Inferior parietal cortex (tissue), 1 donor: ENCODE measurements around the gene GRK6.

Source experiments
- DNase-seq: peaks from one replicate; pipeline ENCODE4 v3.0.0-alpha.2; 2016; ENCODE audit errors: extremely low spot score

Gene GRK6

DNA sequence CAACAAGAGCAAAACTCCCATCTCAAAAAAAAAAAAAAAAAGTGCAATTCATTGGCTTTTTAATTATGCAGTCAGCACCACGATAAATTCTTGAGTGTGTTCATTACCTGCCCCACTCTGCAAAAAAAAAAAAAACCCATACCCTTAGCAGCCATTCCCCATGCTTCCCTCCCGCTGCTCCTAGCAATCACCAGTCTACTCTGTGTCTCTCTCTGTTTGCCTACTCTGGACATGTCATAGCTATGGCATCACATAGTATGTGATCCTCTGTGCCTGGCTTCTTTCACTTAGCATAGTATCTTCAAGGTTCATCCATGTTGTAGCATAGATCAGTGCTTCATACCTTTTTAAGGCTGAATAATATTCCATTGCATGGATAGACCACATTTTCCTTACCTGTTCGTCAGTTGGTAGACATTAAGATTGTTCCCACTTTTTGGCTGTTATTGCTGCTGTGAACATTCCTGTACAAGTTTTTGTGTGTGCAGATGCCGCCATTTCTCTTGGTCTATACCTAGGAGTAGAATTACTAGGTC, 13.1 kb downstream of the GRK6 start:
- no peak for DNase-seq

DNA sequence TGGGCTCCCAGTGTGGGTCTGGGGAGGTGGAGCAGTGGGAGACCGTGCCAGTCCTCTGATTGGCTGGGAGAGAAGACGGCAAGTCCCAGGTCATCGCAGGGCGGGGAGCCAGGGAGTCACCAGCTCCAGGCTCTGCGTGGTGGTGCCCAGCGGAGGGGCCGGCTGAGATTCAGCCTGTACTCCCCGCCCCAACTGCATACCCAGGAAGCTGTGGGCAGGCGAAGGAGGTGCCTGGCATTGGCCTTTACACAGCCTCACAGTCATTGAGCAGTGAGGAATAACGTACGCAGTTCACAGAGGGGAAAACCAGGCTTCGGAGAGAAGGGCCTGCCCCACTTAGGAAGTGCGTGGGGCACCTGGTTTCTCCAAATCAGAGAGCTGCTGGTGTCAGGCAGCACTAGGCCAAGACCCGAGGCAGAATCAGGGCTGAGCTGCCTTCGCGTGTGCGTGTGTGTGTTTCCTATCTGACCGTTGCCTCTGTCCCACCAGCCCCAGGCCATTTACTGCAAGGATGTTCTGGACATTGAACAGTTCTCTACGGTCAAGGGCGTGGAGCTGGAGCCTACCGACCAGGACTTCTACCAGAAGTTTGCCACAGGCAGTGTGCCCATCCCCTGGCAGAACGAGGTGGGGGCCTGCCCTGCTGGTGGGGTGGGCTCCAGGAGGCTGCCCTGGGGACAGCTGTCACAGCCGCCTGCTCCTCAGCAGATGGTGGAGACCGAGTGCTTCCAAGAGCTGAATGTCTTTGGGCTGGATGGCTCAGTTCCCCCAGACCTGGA, 13.9 kb downstream of the GRK6 start:
- no peak for DNase-seq

DNA sequence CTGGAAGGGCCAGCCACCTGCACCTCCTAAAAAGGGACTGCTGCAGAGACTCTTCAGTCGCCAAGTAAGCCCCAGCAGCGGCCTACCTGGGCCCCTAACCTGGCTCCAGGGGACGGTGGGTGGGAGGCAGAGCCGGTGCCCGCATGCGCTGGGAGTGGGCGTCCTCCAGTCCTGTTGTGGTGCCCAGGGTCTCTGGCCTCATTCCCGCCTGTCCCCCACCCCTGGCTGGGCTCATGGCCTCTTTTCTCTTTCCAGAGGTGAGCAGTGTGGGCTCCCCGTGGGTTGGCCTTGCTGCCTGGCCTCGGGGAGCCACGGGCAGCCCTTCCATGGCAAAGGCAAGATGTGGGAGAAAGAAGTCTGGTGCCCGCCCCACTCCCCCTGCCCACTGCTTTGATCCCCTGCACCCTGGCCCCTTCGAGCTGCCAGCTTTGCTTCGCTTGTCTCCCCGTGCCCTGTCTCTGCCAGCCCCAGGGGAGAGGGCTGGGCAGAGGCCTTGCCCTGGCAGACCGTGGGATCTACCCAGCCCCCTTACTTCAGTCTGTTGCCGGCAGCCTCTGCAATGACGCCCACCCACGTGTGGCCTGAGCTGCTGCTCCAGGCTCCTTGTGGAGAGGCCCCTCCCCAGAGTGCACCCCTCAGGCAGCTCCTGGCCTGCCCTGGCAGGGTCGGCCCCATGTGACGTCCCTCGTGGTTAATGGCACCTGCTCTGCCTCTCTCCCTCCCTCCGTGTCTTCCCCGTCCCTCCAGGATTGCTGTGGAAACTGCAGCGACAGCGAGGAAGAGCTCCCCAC, 14.7 kb downstream of the GRK6 start:
- no peak for DNase-seq

DNA sequence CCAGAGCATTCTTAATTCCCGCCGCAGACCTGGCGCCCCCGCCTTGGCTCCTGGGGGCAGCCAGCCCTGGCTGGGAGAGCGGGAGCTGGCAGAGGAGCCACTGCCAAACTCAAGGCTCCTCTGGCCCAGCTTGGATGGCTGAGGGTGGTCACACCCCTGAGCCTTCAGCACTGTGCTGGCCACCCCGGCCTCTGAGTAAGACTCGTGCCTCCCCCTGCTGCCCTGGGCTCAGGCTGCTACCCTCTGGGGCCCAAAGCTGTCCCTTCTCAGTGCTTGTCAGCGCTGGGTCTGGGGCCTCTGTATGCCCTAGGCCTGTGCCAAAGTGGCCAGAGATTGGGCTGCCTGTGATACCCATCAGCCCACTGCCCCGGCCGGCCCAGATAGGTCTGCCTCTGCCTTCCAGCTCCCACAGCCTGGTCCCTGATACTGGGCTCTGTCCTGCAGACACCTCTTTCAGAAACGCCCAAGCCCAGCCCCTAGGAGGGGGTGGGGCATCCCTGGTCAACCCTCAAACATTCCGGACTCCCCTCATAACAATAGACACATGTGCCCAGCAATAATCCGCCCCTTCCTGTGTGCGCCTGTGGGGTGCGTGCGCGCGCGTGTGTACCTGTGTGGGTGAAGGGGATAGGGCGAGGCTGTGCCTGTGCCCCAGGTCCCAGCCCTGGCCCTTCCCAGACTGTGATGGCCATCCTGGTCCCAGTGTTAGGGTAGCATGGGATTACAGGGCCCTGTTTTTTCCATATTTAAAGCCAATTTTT, 15.8 kb downstream of the GRK6 start:
- DNase-seq, result no peak

DNA sequence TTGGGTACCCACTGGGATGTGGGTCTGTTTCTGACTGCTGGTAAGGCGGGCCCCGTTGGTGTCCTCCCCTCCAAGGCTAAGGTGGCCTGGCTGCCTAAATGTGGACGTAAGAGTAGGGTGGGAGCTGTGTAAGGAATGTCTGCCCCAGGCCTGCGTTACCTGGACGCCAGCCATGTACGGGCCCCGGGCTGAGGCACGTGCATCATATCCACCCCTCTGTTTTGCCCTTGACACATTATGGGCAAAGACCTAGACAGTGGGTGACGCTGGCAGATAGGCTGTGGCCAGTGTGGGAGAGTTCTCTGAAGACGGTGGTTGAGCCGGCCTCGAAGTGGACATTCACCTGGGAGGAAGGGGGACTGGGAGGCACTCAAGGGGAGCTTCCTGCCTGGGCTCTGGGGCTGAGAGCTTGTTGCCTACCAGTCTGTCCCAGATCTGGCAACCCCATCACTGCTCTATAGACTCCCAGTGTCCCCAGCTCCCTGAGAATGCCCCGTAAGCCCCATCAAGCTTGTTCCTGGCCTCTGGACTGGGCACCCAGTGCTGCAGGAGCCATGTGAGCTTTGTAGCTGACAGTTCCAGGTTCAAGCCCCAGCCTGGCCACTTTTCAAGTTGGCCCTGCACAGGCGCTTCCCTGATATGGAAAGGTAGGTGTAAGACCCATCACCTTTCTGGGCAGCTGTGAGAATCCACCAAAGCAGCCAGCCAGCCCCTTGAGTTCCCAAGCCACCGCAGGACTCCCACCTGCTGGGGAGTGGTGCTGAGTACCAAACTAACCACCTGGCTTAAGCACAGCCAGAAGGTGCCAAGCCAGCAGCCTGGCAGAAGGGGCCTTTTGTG, 16.9 kb downstream of the GRK6 start:
- DNase-seq, result no peak

DNA sequence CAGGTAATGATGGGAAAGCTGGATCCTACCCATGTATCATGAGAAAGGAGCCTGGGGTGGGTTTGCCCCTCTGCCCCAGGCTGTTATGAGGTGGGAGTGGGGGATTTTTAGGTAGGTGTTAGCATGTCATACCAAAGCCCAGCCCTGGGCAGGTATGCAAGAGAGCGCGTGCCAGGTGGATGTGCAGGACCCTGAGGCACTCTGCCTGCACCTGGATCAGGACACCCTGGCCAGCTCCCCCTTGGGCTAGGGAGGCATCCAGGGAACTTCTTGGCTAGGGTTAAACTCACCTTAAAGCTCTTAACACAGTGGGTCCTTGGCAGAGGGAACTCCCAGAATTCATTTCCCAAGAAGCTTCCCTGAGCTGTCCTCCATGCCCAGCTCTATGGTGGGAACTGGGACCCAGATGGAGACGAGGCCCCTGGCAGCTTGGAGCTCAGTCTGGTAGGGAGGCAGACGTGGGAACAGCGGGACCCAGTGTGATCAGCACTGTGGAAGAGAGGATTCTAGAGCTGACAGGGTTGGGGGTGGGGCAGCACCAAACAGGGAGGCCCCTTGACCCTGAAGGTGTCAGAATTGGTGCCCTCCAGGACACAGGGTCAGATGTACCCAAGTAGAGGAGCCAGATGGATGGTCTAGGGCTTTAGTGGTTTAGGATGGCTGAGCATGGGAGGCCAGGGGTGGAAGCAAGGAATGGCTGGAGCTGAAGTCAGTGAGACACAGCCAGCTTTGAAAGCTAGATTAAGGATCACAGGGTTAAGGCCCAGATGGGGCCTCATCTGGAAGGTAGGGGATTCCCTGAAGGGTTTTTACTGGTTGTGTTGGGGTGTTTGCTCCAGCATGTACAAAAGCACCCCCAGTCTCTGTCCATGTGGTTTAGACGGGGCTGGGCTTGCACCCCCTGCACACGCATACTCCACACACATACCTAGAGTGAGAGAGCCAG, 17.9 kb downstream of the GRK6 start:
- no peak for DNase-seq

DNA sequence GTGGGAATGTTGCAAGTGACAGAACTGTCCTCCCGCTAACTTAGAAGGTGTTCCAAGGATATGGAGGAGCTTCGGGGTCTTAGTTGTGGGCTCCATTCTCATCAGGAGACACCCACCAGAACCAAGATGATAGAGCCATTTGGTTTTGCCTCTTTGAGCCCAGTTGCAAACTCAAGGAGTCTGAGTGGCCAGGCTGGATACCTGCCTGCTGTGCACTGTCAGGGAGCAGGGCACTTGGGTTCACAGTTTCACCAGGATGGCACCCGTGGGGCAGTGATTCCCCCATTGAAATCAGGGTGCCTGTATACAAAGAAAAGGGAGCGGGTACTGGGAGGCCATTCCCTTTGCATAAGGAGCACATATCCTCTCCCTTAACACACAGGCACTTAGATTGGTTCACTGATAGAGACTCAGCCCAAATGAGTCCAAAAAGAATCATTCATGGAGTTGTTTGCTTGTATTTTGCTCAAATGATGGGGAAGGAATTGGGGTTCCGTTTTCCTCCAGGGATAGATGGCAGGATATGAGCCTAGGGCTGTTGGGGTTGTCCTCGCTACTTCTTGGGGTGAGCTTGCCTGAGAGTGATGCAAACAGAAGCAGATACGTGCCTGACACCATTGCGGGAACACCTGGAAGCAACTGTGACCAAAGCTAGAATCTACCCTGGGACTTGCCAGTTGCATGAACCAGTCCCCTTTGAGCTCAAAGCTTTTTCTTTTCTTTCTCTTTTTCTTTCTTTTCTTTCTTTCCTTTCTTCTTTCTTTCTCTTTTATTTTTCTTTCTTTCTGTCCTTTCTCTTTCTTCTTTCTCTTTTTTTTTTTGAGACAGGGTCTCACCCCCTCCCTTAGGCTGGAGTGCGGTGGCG, 18.8 kb downstream of the GRK6 start:
- no peak for DNase-seq

DNA sequence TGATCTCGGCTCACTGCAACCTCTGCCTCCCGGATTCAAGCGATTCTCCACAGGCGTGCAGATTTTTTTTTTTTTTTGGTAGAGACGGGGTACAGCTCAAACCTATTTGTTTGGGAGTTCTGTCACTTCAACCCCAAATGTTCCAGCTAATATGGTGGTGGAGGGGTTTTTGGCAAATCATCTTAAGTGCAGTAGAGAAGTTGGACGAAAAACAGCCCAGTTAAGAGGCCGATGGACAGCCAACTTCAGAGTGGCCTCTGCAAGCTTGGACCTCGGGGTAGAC, 19.4 kb downstream of the GRK6 start:
- no peak for DNase-seq

DNA sequence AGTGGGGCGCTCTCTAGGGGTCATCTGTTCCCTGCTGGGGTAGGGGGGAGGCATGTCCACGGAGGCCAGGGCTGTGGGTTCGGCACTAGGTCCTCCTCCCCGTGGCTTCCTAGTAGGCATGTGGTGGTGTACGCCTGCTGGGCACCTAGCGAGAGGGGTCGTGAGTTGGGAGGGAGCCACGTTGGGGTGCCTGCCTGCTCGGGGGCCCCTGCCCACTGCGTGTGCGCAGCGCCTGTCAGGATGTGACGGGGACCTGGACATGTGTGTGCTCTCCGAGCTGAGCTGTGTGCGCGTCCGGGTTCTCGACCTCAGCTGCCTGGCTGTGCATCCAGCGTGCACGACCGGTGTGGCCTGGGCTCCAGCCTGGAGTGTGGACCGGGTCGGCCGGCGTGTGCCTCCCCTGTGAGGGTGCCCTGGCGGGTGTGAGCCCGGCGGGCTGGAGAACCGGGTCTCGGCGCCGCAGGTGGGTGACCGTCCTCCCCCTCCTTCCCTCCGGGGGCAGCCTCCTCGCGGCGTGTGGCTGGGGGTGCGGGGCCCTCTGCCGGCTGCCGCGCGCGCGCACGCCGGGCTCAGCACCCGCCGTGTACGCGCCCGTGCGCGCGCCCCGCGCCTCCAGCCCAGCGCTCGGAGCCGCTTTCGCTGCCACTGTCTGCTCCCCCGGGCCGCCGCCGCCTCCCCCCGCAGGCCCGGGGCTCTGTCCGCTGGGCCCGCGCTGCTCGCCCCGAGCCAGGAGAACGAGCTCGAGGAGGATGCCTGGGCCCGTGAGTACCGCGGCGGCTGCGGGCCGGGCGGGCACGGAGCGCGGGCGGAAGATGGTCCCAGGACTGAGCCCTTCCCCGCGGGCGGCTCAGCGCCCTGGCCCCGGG, 20.0 kb downstream of the GRK6 start, which contains the start of gene PRR7:
Gene PRR7 (plus strand): TSS at position 615 of the 866 bp plus-strand sequence. CDS start 8,254 bp downstream, outside the sequence.
- DNase-seq, result peak; percentile 60

DNA sequence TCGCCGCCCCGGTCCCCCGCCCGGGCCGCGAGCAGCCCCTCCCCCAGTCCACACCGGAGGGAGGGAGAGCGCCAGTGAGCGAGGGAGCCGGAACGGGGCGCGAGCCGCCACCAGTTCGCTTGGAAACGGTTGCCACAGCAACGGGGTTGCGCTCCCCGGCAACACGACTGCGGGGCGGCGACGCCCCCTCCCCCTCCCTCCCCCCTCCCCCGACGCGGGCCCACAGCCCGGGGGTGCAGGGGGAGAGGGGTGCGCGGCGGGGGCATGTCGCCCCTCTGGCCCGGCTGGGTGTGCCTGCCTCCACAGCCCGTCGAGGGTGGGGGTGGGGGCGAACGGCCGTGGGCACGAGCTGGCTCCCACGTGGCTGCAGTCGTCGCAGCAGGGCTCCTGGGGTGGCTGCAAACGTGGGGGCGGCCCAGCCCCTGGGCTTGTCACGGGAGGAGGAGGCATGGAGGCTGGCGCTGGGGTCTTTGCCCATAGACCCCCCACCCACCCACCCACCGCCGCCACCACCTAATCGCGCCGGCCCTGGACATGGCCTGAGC, 20.7 kb downstream of the GRK6 start:
- DNase-seq, result no peak

DNA sequence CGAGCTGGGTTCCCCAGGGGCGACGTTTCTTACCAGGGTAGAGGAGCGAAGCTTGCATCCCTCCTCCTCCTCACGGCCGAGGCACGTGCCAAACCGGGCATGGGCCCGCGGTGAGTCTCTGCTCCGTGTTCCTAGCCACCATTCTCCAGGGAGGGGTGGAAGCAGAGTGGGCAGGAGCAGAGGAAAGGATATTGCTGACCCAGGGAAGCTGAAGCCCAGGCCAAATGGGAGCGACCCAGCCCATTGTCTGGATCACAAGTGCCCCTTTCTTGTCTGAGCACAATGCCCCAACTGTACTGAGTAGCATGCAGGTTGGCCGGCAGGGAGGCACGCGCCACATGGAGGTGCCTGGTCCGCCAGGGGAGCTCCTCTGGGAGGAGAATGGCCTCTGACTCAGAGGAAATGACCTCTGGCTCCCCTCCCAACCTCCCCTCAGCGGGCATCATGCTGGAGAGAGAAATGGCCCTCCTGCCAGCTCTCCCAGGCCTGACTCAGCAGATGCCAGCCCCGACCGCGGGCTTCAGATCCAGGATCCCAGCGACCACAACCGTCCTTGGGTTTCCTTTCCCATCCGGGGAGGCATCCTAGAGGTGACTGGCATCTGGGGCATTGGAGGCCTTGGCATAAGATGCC, 21.3 kb downstream of the GRK6 start:
- peak; percentile 78 for DNase-seq

DNA sequence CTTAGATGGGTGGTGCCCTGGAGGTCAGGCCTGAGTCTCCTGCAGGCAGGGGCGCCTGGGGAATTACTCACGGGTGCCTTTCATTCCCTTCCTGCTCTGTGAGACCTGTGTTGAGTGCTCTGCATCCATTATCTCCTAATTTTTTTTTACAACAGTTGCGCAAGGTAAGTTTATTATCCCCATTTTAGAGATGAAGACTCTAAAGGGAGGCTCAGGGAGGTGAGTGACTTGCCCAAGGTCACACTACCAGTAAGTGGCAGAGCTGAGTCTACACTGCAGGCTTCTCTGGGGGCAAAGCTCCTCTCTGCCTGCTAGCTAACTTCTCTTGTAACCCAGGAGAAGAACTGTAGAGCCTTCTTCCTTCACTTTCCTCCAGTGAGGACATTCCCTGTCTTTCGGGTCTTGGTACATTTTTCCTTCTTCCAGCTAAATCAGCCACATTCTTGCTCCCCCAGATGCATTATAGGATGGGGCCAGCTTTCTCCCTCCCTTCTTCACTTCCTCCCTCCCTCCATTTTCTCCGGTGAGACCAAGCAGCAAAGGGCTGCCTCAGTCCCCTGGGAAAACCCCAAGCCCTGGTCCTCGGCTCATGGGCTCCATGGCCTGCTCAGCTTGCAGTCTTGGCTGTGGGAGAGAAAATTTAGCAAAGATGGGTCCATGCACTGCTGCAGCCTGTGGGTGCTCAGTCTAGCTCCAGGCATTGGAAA, 21.9 kb downstream of the GRK6 start:
- no peak for DNase-seq

DNA sequence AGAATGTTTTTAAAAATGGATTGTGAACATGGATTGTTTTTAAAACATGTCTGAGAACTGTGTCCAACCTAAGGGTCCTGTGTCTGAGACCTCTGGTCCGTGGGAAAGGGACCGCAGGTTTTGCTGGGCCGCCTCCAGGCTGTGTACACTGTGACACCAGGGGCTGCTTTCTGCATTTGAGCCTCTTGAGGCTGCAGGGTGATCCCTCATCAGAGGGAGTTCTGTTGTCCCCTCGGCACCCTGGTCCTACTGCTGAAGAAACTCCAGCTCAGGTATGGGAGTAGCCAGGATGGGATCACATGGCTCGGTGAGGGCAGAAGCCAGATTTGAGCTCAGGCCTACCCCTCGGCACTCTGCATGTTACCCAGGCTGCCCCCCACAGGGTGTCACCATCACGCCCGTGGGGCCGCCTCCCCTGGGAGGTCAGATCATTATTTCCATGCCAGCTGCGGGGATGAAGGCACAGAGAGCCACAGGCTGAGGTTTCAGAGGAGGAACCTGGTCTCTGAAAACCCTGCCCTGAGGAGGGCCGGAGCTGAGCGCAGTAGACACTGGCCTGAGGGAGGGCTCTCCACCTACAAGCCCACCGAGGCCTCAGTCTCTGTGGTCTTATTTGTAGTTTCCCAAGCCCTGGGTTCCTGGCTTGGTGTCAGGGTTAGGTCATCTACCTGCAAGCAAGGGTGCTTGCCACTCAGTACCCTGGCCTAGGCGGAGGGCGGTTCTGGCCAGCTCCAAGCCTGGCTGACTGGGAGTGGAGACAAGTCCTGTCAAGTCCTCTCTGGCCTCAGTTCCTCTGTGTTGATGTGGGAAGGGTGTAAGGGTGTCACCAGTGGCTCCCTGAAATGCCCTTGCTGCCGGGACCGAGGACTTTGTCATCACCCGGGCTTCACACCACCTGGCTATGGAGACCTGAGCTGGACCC, 22.9 kb downstream of the GRK6 start:
- no peak for DNase-seq

DNA sequence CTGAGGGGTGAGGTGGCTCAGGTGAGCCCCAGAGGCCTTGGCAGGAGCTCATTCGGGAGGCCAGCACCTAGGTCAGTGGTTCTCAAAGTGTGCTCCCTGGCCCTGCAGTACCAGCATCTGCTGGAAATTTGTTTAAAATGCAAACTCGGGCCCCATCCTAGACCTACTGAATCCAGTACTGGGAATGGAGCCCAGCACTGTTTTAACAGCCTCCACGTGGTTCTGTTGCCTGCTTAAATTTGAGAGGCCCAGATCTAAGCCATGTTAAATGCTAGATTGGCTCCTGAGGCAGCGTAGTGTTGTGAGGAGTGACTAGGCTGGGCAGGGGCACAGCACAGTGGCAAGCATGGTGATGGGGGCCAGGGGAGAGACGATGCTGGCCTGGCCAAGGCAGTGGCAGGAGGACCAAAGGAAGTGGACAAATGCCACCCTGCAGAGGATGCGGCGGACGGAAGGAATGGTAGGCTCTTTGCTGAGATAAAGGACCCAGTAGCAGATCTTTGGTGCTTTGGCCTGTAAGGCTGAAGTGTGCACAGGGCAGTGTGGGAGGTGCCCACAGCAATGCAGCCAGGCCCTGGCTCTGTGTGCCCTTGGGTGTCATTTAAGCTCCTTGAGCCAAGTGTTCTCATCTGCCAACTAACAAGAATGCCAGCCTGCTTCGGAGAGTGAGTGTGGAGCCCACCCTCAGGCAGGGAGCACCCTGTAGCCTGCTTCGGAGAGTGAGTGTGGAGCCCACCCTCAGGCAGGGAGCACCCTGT, 24.4 kb downstream of the GRK6 start:
- peak; percentile 67 for DNase-seq
